HG03095 (cell line): Measurements from ENCODE around the gene BAZ2A.
A peak's percentile ranks its signal among the peaks of the same experiment; 100 is the strongest.
"Not testable (repeated sequence)": the region's sequence is repeated elsewhere in the genome, so short reads cannot be mapped to it uniquely, and the experiment has no call there.

ENCODE experiments used
- ATAC-seq: cut with Tn5 transposase; IDR thresholded peaks from one replicate; pipeline ENCODE4 v1.9.1; 2021; ENCODE audit warnings: moderate library complexity; ENCODE audit not compliant: unreplicated experiment

The BAZ2A gene

DNA sequence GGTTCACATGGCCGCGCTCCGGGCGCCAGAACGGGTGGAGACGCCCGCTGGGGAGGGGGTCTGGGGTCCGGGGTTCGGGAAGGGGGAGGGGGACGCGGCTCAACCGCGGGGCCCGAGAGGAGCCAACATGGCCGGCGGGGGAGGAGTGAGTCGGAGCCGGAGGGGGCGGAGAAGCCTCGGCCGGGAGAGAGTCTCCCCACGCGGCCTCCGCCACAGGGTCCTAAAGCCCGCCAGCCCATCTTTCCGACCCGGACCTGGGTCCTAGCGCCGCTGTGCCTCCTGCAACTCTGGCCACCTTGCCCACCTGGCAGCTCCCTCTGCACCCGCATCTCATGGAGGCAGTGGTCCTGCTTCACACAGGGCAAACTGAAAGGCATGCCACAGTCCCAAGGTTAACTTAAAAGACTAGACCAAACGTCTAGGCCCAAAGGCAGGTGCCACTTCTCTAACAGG is at the start of gene BAZ2A:
Gene BAZ2A (minus strand): TSS at position 147 of the 453 bp plus-strand sequence. CDS start 12,796 bp downstream, outside the sequence.
- ATAC-seq: peak; percentile 53

DNA sequence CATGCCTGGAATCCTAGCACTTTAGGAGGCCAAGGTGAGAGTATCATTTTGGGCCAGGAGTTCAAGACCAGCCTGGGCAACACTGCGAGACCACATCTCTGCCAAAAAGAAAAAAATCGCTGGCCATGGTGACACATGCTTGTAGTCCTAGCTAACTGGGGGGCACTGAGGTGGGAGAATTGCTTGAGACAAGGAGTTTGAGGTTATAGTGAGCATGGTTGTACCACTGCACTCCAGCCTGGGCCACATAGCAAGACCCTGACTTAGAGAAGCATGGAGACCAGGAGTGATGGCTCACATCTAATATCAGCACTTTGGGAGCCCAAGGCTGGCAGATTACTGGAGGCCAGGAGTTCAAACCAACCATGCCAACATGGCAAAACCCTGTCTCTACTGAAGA is 48.7 kb upstream of the BAZ2A start:
- no peak for ATAC-seq

DNA sequence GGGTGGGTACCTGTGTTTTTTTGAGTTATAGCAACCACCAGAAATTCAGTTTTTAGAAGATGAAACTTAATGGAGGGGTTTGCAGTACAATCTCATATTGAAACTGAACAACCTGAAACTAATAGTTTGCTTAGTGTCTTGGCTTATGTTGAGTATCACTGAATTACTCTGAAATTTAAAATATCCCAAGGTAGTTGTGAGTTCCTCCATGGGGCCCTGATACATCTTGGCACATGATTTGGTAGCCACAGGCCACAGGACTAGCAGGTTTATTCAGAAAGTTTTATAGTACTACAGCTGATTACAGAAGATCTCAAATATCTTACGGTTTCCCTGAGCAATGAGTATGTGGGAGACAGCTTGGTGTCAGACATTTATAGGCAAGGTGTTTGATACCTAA is 47.6 kb upstream of the BAZ2A start:
- peak; percentile 69 for ATAC-seq

DNA sequence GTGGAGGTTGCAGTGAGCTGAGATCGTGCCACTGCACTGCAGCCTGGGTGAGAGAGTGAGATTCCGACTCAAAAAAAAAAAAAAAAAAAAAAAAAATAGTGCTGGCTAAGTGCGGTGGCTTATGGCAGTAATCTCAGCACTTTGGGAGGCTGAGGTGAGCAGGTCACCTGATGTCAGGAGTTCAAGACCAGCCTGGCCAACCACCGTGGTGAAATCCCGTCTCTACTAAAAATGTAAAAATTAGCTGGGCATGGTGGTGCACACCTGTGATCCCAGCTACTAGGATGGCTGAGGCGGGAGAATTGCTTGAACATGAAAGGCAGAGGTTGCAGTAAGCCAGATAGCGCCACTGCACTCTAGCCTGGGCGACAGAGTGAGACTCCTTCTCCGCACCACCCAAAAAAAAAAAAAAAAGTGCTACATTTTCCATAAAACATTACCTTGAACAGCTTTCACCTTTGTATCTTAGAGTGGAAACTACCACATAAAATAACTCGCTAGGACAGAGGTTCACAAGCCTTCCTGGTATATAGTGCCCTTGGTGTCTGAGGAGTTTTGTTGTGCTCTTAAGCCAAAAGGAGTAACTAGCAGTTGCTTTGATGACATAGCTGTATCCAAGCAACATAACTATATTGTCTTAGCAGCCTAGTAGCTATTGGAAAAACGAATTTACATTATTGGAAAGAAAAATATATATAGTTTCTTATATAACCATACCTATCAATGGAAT is 46.9 kb upstream of the BAZ2A start:
- ATAC-seq: no peak

- no peak for ATAC-seq
Measured at GRCh38 chr12:56671608-56672007, 41.5 kb upstream of the BAZ2A start.

DNA sequence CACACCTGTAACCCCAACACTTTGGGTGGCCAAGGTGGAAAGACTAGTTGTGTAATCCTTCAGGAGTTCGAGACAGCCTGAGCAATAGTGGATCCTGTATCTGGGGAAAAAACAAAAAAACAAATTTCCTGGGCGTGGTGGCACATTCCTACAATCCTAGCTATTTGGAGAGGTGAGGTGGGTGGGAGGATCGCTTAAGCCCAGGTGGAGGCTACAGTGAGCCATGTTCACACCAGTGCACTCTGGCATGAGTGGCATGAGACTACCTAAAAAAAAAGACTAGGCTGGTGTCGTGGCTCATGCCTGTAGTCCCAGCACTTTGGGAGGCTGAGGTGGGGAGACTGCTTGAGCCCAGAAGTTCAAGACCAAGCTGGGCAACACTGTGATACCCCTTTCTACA is 40.7 kb upstream of the BAZ2A start:
- ATAC-seq: no peak

- ATAC-seq: no peak
Measured at GRCh38 chr12:56668197-56668457, 38.0 kb upstream of the BAZ2A start.

DNA sequence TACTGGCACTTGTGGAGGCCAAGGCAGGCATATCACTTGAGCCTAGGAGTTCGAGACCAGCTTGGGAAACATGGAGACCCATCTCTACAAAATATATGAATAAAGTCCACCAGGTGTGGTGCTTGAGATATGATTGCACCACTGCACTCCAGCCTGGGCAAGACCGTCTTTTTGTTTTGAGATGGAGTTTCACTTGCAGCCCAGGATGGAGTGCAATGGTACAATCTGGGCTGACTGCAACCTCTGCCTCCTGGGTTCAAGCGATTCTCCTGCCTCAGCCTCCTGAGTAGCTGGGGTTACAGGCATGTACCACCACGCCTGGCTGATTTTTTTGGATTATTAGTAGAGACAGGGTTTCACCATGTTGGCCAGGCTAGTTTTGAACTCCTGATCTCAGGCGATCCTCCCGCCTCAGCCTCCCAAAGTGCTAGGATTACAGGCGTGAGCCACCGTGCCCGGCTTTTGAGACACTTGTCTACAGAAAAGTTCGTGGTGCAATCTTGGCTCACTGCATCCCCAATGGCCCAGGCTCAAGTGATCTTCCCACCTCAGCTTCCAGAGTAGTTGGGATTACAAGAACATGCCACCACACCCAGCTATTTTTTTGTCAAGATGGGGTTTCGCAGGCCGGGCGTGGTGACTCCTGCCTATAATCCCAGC is 32.0 kb upstream of the BAZ2A start:
- no peak for ATAC-seq

DNA sequence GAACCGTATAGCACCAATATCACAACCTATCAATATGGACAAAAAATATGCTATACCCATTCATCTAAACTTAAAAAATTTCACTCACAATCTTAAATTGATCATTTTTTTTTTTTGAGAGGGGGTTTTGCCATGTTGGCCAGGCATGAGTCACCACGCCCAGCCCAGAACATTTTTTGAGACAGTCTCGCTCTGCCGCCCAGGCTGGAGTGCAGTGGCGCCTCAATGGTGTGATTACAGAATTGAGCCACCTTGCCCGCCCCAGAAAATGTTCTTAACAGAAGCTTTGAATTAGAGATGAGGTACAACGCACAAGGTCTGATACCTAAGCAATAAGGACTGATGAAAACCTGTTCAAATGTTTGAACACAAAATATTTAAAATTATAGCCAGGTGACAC is 31.4 kb upstream of the BAZ2A start:
- ATAC-seq: no peak

DNA sequence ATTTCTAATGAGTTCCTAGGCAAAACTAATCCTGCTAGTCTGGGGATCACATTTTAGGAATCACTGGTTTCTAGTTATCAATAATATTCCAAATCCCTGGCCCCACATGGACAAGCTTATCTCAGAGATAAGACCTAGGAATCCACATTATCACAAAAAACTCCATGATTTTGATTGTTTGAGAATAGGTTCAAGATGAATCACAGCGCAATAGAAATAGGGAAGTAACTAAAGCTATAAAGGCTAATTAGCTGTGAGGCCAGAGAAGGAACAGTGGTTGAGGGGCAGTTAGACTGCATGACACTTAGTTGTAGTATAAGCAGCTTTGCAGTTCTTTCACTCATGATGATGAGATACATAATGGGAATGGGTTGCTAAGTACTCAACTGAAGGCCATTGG is 28.8 kb upstream of the BAZ2A start:
- no peak for ATAC-seq

GRCh38 chr12:56657416-56658379 is 27.6 kb upstream of the BAZ2A start:
- no peak for ATAC-seq

GRCh38 chr12:56653781-56654180 is 23.7 kb upstream of the BAZ2A start:
- ATAC-seq: not testable (repeated sequence)

- ATAC-seq: not testable (repeated sequence)
Measured at GRCh38 chr12:56648023-56648422, 17.9 kb upstream of the BAZ2A start.

DNA sequence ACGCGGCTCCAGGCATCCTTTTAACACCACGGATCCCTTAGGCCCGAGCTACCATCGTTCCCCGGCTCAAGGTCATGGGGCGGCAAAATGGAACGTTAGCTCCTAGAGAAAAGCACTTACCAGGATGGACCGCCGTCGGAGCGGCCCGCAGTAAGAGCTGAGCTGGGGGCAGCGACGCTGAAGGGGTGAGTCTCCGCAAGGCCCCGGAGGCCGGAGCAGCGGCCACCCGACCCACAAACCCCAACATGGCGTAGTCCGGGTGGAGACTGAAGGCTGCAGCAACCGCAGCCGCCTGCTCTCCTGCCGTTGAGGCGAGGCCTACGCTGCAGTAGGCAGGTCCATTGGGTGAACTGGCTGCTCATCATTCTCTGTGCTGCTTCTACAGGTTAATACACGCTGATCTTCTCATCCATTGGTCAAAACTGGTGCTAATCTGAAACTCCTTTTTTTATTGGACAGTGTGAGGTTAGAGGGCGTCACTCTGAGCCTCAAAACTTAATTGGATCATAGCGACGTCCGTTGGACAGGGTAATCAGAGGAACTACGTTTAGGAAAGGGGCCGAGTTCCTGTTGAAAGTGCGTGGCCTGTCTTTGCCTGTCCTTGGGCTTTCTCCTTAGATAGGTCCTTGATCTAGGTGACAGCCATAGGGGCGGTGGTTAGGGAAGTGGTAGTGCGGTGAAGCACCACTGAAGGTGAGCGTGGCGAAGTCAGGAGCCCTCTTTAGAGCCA is 15.8 kb upstream of the BAZ2A start, which contains the start of gene ATP5F1B:
Gene ATP5F1B (minus strand): TSS at position 268 of the 730 bp plus-strand sequence. CDS start 21 bp downstream, at position 247.
- ATAC-seq: peak; percentile 97

DNA sequence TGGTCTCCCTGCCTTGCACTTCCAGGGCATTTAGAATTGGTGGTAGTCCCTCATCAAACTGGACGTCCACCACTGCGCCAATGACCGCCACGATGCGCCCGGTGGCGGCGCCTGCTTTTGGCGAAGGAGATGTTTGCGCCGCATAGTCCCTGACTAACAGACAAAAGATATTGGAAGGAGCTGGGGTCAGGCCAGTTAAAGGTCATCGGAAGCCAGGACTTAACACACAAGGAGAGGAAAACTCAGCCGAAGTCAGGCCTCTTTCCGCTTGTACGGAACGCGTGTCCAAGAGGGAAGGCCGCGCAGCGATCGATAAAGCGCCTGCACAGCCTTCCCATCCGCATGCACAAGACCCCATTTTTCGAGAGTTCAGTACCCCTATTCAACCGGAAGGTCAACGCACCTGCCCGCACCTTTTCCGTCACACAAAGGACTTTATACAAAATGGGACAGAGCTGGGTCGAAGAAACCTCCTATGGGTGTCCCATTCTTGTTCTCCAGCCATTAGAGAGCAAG is 15.1 kb upstream of the BAZ2A start:
- no peak for ATAC-seq

DNA sequence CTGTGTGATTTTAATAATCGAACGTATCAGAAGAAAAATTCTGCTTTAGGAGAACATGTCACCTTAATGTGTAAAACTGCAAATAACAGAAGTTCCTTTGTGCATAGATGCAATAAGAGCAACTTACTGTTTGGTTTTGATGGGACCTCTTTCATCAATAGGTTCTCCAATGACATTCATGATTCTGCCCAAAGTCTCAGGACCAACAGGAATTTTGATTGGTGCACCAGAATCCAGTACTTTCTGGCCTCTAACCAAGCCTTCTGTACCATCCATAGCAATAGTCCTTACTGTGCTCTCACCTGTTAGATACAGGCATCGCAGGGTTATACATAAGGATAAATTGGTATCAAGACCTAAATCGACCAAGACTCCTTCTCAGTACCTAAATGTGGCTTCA is 14.5 kb upstream of the BAZ2A start:
- no peak for ATAC-seq

DNA sequence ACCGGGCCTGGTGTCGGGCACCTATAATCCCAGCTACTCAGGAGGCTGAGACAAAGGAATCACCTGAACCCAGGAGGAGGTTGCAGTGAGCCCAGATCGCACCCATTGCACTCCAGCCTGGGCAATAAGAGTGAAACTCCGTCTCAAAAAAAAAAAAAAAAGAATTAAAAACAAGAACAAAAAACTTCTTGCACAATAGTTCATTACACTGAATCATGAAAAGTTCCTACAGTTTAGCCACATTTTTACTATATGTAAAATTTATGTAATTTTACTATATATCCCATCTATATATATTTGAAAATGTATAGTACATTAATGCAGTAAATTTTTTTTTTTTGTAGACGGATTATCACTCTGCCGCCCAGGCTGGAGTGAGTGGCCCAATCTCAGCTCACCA is 11.1 kb upstream of the BAZ2A start:
- ATAC-seq: no peak

DNA sequence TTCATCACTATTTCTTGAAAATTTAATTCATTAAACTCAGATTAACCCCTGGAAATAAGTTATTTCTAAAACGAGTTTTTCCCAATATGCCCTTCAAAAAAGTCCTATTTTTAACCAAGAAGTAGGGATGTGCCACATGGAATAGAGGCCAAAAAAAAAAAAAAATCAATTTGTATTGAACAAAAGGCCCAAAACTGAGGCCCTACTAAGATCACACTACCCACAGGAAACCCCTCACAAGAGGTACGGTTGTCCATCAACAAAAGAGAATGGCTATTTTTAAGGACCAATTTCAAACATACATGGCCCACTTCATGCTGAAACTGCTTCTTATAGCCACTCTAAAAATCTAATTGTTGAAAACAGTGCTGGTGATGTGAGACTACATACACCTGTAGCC is 7.5 kb upstream of the BAZ2A start:
- ATAC-seq: no peak

GRCh38 chr12:56636675-56637540 is 6.8 kb upstream of the BAZ2A start:
- peak; percentile 42 for ATAC-seq
